ENCODE data around the gene TGM4.

TGM4 gene

DNA sequence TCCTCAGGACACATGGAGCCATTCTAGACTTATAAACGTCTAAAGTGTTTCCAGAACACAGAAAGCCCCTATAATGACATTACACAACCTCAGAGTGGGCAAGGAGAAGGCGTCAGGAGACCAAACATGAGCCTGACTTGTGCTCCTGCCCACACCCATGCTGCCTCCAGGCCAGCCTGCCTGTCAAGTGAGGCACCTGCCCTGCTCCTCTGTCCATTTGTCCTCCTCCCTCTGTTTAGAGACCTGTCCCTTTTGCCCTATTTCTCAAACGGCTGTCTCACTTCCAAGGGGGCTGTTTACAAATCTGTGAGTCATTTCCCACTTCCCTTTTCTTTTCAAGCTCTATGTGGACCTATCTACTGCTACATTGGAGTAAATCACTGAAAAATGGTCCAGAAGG, 80.6 kb downstream of the TGM4 start:
- DNase-seq (ENCODE audit: low read depth): no peak

- no peak for DNase-seq (ENCODE audit: low read depth)
Observed at GRCh38 chr3:44955917-44956316, 81.5 kb downstream of the TGM4 start.

- DNase-seq (ENCODE audit: low read depth): no peak
Observed at GRCh38 chr3:44957986-44958385, 83.6 kb downstream of the TGM4 start.

DNA sequence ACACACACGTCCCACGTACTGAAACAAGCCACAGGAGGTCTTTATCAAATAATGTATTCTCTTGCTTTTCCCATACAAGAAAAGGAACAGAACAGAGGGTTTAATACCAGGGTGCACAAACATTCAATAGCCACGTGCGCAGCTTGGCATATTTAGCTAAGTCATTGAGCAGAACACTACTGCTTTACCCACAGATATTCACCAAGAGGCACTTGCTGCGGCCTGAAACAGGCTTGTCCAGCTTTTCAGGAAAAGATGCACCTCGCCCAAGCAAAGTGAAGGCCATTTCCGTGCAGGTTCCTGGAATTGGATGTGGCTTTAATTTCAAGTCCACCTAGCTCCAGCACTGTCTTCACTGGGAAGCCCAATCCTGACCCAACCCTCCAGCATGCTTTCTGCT, 84.0 kb downstream of the TGM4 start:
- no peak for DNase-seq (ENCODE audit: low read depth)

DNA sequence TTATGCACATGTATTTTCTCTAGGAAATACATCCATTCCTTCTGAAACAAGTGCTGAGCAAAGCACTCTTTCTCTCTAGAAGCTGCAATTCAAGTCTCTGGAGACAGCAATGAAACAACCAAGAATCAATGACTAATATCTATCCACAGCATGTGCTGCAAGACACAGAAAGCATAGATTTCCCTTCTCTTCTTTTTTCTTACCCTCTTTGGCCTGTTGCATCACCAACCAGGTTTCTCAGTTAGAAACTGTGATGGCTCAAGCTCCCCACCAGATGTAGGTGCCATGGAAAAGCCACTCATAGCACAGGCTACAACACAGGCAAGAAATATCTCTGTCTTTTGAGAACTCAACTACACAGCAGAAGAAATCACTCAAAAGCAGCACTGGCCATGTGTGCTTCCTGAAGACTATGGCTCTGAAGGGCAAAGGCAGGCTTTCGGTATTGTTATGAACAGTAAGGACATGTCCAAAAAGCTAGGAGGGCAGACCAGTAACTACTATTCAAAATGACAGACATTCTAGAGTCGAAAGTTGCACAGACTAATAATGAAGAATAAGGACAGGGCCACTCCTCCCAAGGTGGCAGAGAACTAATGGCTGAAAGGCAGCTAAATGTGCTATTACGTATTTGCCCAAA, 86.1 kb downstream of the TGM4 start:
- no peak for DNase-seq (ENCODE audit: low read depth)

DNA sequence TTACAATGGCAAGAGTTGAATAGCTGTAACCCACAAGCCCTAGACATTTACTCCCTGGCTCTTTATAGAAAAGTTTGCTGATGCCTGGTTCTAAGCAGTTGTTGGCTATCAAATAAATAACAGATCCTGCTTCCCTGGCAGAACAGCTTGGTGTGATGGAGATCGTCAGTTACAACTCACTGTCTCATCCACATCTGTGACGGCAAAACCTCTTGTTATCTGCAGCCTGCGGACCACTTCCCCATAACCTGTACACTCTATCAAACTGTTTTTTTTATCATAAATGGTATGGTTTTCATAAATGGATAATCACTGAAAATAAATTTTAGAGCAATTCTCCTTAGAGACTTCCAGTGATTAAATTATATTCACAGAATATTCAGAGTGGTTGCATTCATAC, 87.5 kb downstream of the TGM4 start:
- no peak for DNase-seq (ENCODE audit: low read depth)

GRCh38 chr3:44962621-44963393, 88.4 kb downstream of the TGM4 start:
- no peak for DNase-seq (ENCODE audit: low read depth)

DNA sequence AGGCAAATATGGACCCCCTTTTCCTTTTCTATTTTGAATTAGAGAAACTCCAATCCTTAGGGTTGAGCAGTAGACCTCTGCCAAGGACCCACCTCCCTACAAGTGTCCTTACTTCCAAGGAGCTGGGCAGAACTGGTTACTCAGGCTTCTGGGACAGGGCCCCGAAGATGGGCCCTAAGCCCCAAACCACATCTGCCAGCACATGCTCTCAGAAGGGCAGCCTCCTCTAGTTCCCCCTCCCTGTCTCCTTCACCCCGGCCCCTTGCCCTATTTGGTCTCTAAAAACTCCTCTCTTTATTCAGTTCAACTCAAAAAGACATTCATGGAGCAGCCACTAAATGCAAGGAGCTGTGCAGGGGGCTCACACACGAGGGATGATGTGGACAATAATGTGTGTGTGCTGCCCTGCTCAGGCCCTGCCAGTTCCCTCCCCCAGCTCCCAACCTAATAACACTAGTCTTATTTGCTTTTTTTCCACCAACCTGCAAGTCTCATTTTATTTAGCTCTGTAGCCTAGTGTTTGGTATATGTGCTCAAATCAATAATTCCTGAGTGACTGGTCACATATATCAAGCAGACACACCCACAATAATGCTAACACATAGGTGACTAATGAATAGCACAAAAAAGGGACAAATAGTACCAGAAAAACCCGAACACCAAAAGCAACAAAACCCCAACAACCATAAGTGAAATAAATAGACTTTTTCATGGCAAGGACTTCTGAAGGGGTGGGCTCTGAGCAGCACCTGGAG, 89.3 kb downstream of the TGM4 start:
- no peak for DNase-seq (ENCODE audit: low read depth)
